Measurements from ENCODE around the gene UHMK1.
"Not testable (repeated sequence)": the region's sequence is repeated elsewhere in the genome, so short reads cannot be mapped to it uniquely, and the experiment has no call there.

The UHMK1 gene

GRCh38 chr1:162568802-162569201, 71.2 kb downstream of the UHMK1 start:
- no peak for DNase-seq

GRCh38 chr1:162570718-162571117, 73.1 kb downstream of the UHMK1 start:
- DNase-seq = no peak

- not testable (repeated sequence) for DNase-seq
These were observed 73.5 kb downstream of the UHMK1 start for GRCh38 chr1:162571121-162571520.

GRCh38 chr1:162571696-162572095, 74.1 kb downstream of the UHMK1 start:
- DNase-seq = no peak

- no peak for DNase-seq
These were observed 75.5 kb downstream of the UHMK1 start for GRCh38 chr1:162573136-162573535.

GRCh38 chr1:162578071-162578700, 80.6 kb downstream of the UHMK1 start:
- no peak for DNase-seq

GRCh38 chr1:162578936-162579335, 81.3 kb downstream of the UHMK1 start:
- no peak for DNase-seq
